ENCODE measurements around the gene NRSN2.
"Not testable (repeated sequence)": the region's sequence is repeated elsewhere in the genome, so short reads cannot be mapped to it uniquely, and the experiment has no call there.

NRSN2 gene

GRCh38 chr20:354298-354977 is 7.5 kb downstream of the NRSN2 start:
- DNase-seq = peak; percentile 85

- not testable (repeated sequence) for DNase-seq
Observed at GRCh38 chr20:356154-356553, 9.2 kb downstream of the NRSN2 start.

- DNase-seq = no peak
Observed at GRCh38 chr20:356745-357144, 9.8 kb downstream of the NRSN2 start.

GRCh38 chr20:358891-359555 is 12.1 kb downstream of the NRSN2 start:
- no peak for DNase-seq

GRCh38 chr20:361561-361960 is 14.7 kb downstream of the NRSN2 start:
- DNase-seq = no peak

GRCh38 chr20:362271-363254 is 15.7 kb downstream of the NRSN2 start:
- DNase-seq = peak; percentile 58

- DNase-seq = no peak
Observed at GRCh38 chr20:363319-364078, 16.6 kb downstream of the NRSN2 start.

GRCh38 chr20:364905-365794 is 18.2 kb downstream of the NRSN2 start:
- DNase-seq = no peak

GRCh38 chr20:366041-366718 is 19.3 kb downstream of the NRSN2 start:
- DNase-seq = no peak

GRCh38 chr20:366719-367485 is 20.0 kb downstream of the NRSN2 start:
- DNase-seq = no peak

- no peak for DNase-seq
Observed at GRCh38 chr20:367486-367887, 20.6 kb downstream of the NRSN2 start.

- DNase-seq = no peak
Observed at GRCh38 chr20:368915-369314, 22.0 kb downstream of the NRSN2 start.

GRCh38 chr20:370151-370600 is 23.3 kb downstream of the NRSN2 start:
- no peak for DNase-seq

- no peak for DNase-seq
Observed at GRCh38 chr20:370977-371754, 24.3 kb downstream of the NRSN2 start.

GRCh38 chr20:371755-372542 is 25.0 kb downstream of the NRSN2 start:
- DNase-seq = no peak

GRCh38 chr20:372543-373082 is 25.7 kb downstream of the NRSN2 start:
- not testable (repeated sequence) for DNase-seq

- DNase-seq = no peak
Observed at GRCh38 chr20:373171-373890, 26.4 kb downstream of the NRSN2 start.

All from midbrain (tissue), 1 donor.